H1 (cell line): ENCODE results near the gene ZNF670. TPM values are rescaled to one million over a fixed set of nuclear protein-coding genes. Genes with fewer than 3 reads are reported as not detected.

Source experiments
- ASH2L ChIP-seq: fragments of 200-600, 300-600 bp; sonication (generic); IDR thresholded peaks from one replicate; pipeline ENCODE4 v1.7.1; 2017; ENCODE audit warnings: low read length
- CEBPB ChIP-seq: IDR thresholded peaks from 2 replicates; pipeline ENCODE4 v1.6.1; 2012; ENCODE audit warnings: low read depth, low read length
- CHD2 ChIP-seq: IDR thresholded peaks from 2 replicates; pipeline ENCODE4 v1.6.1; 2012; ENCODE audit warnings: low read length, improper control_type of control experiment
- CTBP2 ChIP-seq: IDR thresholded peaks from 2 replicates; pipeline ENCODE4 v1.7.0; 2011; ENCODE audit warnings: borderline replicate concordance, mild to moderate bottlenecking, moderate library complexity, mixed read lengths, low read length; ENCODE audit not compliant: insufficient read depth, insufficient read length
- EGR1 ChIP-seq: IDR thresholded peaks from 2 replicates; pipeline ENCODE4 v1.6.1; 2011; ENCODE audit warnings: low read depth, low read length, borderline replicate concordance
- EP300 ChIP-seq, 2 experiments: IDR thresholded peaks; 1 replicate in 1 of 2; 2 replicates in 1 of 2; pipeline ENCODE4 v1.6.1; 2011 to 2012; ENCODE audit warnings: low read depth in 2 of 2, low read length in 2 of 2, mild to moderate bottlenecking in 2 of 2, borderline replicate concordance in 1 of 2, inconsistent platforms in 1 of 2, moderate library complexity in 1 of 2
- GTF2F1 ChIP-seq: IDR thresholded peaks from 2 replicates; pipeline ENCODE4 v1.6.1; 2012; ENCODE audit warnings: low read depth, low read length, improper control_type of control experiment, borderline replicate concordance
- JUND ChIP-seq: IDR thresholded peaks from 2 replicates; pipeline ENCODE4 v1.6.1; 2011; ENCODE audit warnings: mild to moderate bottlenecking, improper control_type of control experiment, low read length
- KDM1A ChIP-seq: fragments of 200-600, 300-600 bp; sonication (generic); IDR thresholded peaks from 2 replicates; pipeline ENCODE4 v1.7.1; 2016; ENCODE audit warnings: mild to moderate bottlenecking, low read length, borderline replicate concordance
- MAFK ChIP-seq: IDR thresholded peaks from 2 replicates; pipeline ENCODE4 v1.6.1; 2012; ENCODE audit warnings: low read depth, mild to moderate bottlenecking, improper control_type of control experiment, low read length
- NANOG ChIP-seq: IDR thresholded peaks from 2 replicates; pipeline ENCODE4 v1.6.1; 2011; ENCODE audit warnings: low read length, low read depth, mild to moderate bottlenecking, inconsistent platforms; ENCODE audit not compliant: insufficient read depth, poor library complexity, severe bottlenecking
- NRF1 ChIP-seq: IDR thresholded peaks from 2 replicates; pipeline ENCODE4 v1.6.1; 2011; ENCODE audit warnings: mild to moderate bottlenecking, low read depth, low read length, improper control_type of control experiment
- PHF8 ChIP-seq: fragments of 200-600 bp; sonication (generic); conservative IDR thresholded peaks from 2 replicates; pipeline ENCODE4 v1.7.1; 2012; ENCODE audit warnings: low read depth, mild to moderate bottlenecking, inconsistent platforms, low read length, moderate library complexity
- RAD21 ChIP-seq, 2 experiments: IDR thresholded peaks in 1 of 2; conservative IDR thresholded peaks in 1 of 2; 2 replicates each; pipeline ENCODE4 v1.6.1; 2011; ENCODE audit warnings: low read depth in 2 of 2, low read length in 2 of 2, improper control_type of control experiment in 1 of 2, inconsistent platforms in 1 of 2, mild to moderate bottlenecking in 1 of 2, moderate library complexity in 1 of 2
- SP2 ChIP-seq: IDR thresholded peaks from 2 replicates; pipeline ENCODE4 v1.6.1; 2012; ENCODE audit warnings: mild to moderate bottlenecking, low read length, inconsistent platforms
- TAF1 ChIP-seq: IDR thresholded peaks from 2 replicates; pipeline ENCODE4 v1.6.1; 2011; ENCODE audit warnings: mild to moderate bottlenecking, low read depth, low read length
- TCF12 ChIP-seq: IDR thresholded peaks from 2 replicates; pipeline ENCODE4 v1.6.1; 2011; ENCODE audit warnings: low read depth, mild to moderate bottlenecking, low read length
- TEAD4 ChIP-seq: IDR thresholded peaks from 2 replicates; pipeline ENCODE4 v1.6.1; 2012; ENCODE audit warnings: low read depth, low read length, inconsistent platforms, mixed read lengths
- USF2 ChIP-seq: IDR thresholded peaks from 2 replicates; pipeline ENCODE4 v1.6.1; 2011; ENCODE audit warnings: low read length, improper control_type of control experiment
- YY1 ChIP-seq: IDR thresholded peaks from 2 replicates; pipeline ENCODE4 v1.6.1; 2011; ENCODE audit warnings: low read depth, mild to moderate bottlenecking, low read length
- ZNF274 ChIP-seq: IDR thresholded peaks from 2 replicates; pipeline ENCODE4 v1.7.0; 2012; ENCODE audit warnings: low read length, borderline replicate concordance; ENCODE audit errors: extremely low read depth
- polyA plus RNA-seq, 7 experiments: library from polyadenylated mRNA; depleted of rRNA in 3 of 7; stranded (reverse) in 5 of 7; unstranded in 2 of 7; fragments of >200 nt in 5 of 7; fragments of 200-250 nt in 2 of 7; gene quantifications; 1 replicate in 5 of 7; 2 replicates in 1 of 7; 4 replicates in 1 of 7; pipeline versions ENCODE4 v1.2.1 to v1.2.3, GENCODE V29; 2011 to 2013; ENCODE audit warnings: missing spikeins in 2 of 7, mixed read lengths in 2 of 7
- total RNA-seq: library from RNA; stranded (reverse); fragmentation: NEBNext Ultra II Directional; extraction: Animal tissue kit (Norgen Biotek cat#: 25700); gene quantifications from 2 replicates; pipeline ENCODE4 v1.2.1, GENCODE V29; 2021
- TF ChIP-seq, protein P1 (sequence below): IDR thresholded peaks from 2 replicates; pipeline ENCODE4 v1.6.1; 2011; ENCODE audit warnings: low read depth, mild to moderate bottlenecking, low read length; ENCODE audit not compliant: insufficient read depth

Gene ZNF670
- total and polyA plus RNA-seq, 2 of the 8 experiments (the other 6 are each of a cell fraction or from before 2014, with no cell fraction given) = 2.8 to 15.4 TPM

GRCh38 chr1:247078258-247079140 is at the start of gene ZNF670 (continued):
- no peak for TF ChIP-seq TEAD4
- 0 out of 2 replicates have a peak, but pooled peaks have one; percentile 12 for TF ChIP-seq CEBPB
- TF ChIP-seq KDM1A = no peak
- TF ChIP-seq, protein P1, sequence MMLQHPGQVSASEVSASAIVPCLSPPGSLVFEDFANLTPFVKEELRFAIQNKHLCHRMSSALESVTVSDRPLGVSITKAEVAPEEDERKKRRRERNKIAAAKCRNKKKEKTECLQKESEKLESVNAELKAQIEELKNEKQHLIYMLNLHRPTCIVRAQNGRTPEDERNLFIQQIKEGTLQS = no peak
- no peak for TF ChIP-seq MAFK
- no peak for TF ChIP-seq CTBP2
- TF ChIP-seq RAD21 (IDR thresholded peaks at IDR 0.05 in 1 of 2, conservative IDR thresholded peaks at IDR 0.05 in 1 of 2; ENCODE audit: low read depth in 2 of 2, low read length in 2 of 2) = peak; percentile 27 to 29
- TF ChIP-seq USF2 = no peak; the same call in 1 of the 2 replicates
- no peak for TF ChIP-seq SP2
- TF ChIP-seq GTF2F1 = peak; percentile 75; the same call in 1 of the 2 replicates
- no peak for TF ChIP-seq NANOG
- TF ChIP-seq ASH2L = peak; percentile 96
- TF ChIP-seq NRF1 = peak; percentile 9; the same call in 1 of the 2 replicates
- TF ChIP-seq EGR1 = no peak
- TF ChIP-seq TCF12 = 0 out of 2 replicates have a peak, but pooled peaks have one; percentile 8
- peak; percentile 63; the same call in 1 of the 2 replicates for TF ChIP-seq CHD2
- TF ChIP-seq PHF8 = peak; percentile 92
- no peak for TF ChIP-seq JUND
- no peak for TF ChIP-seq ZNF274
- no peak for TF ChIP-seq EP300 (IDR thresholded peaks at IDR 0.05; ENCODE audit: borderline replicate concordance in 1 of 2, low read depth in 2 of 2, low read length in 2 of 2)
- TF ChIP-seq TAF1 = peak; percentile 96
- no peak for TF ChIP-seq YY1
